GM08714 (cell line): Measurements from ENCODE around the gene RIN1.
"Not testable (repeated sequence)": the region's sequence is repeated elsewhere in the genome, so short reads cannot be mapped to it uniquely, and the experiment has no call there.

Source experiments
- H3K4me3 ChIP-seq: fragments of 200-500 bp; sonication (Bioruptor generic); 2 replicates; pipeline ENCODE4 v1.5.1; 2014; ENCODE audit warnings: mild to moderate bottlenecking, low read length, inconsistent platforms
- ZNF274 ChIP-seq: IDR thresholded peaks from 2 replicates; pipeline ENCODE4 v1.6.1; 2012; ENCODE audit warnings: mild to moderate bottlenecking, low read depth, low read length

Gene RIN1

GRCh38 chr11:66336234-66337102 lies at the start of gene RIN1:
RIN1 (minus strand) TSS chr11:66336434; CDS start chr11:66336402, 32 bp downstream.
- no peak for TF ChIP-seq ZNF274
- no peak within 1 kb of the TSS for H3K4me3 ChIP-seq

- H3K4me3 ChIP-seq: not testable (repeated sequence)
Observed at GRCh38 chr11:66384316-66384715, 48.1 kb upstream of the RIN1 start.

GRCh38 chr11:66380264-66380663 lies 44.0 kb upstream of the RIN1 start:
- H3K4me3 ChIP-seq: not testable (repeated sequence)

- H3K4me3 ChIP-seq: not testable (repeated sequence)
Observed at GRCh38 chr11:66373690-66374287, 37.6 kb upstream of the RIN1 start.

GRCh38 chr11:66373265-66373664 lies 37.0 kb upstream of the RIN1 start:
- no peak overlapping the region for H3K4me3 ChIP-seq
- no peak for TF ChIP-seq ZNF274

- no peak for TF ChIP-seq ZNF274
- H3K4me3 ChIP-seq: peak within 1 kb of the TSS; percentile 86
Observed at GRCh38 chr11:66371627-66372415, 35.6 kb upstream of the RIN1 start, which contains the start of gene SLC29A2. SLC29A2 (minus strand) TSS chr11:66371760; CDS start chr11:66371591, 169 bp downstream.

- H3K4me3 ChIP-seq: no peak overlapping the region
Observed at GRCh38 chr11:66369073-66369894, 33.0 kb upstream of the RIN1 start.

GRCh38 chr11:66368484-66368883 lies 32.2 kb upstream of the RIN1 start:
- no peak overlapping the region for H3K4me3 ChIP-seq
- no peak for TF ChIP-seq ZNF274

More at GRCh38 chr11:66369073-66369894, 33.0 kb upstream of the RIN1 start:
- TF ChIP-seq ZNF274: no peak

GRCh38 chr11:66367561-66368312 lies 31.5 kb upstream of the RIN1 start:
- no peak overlapping the region for H3K4me3 ChIP-seq

GRCh38 chr11:66366844-66367477 lies 30.7 kb upstream of the RIN1 start:
- TF ChIP-seq ZNF274: no peak
- no peak overlapping the region for H3K4me3 ChIP-seq

More at GRCh38 chr11:66367561-66368312, 31.5 kb upstream of the RIN1 start:
- TF ChIP-seq ZNF274: no peak

GRCh38 chr11:66365711-66366619 lies 29.7 kb upstream of the RIN1 start:
- H3K4me3 ChIP-seq: no peak overlapping the region
- no peak for TF ChIP-seq ZNF274

GRCh38 chr11:66365166-66365565 lies 28.9 kb upstream of the RIN1 start:
- TF ChIP-seq ZNF274: no peak
- H3K4me3 ChIP-seq: no peak overlapping the region
